GM15510 (cell line): Measurements from ENCODE around the gene ADIPOQ.

ENCODE experiments used
- POLR2A ChIP-seq: IDR thresholded peaks from 3 replicates; pipeline ENCODE4 v1.6.1; 2011; ENCODE audit warnings: borderline replicate concordance; ENCODE audit not compliant: insufficient read length; ENCODE audit errors: extremely low read depth

ADIPOQ gene

GRCh38 chr3:186896006-186896405 is 53.5 kb downstream of the ADIPOQ start:
- TF ChIP-seq POLR2A: no peak

- TF ChIP-seq POLR2A: no peak
Observed at GRCh38 chr3:186896875-186897274, 54.4 kb downstream of the ADIPOQ start.

- TF ChIP-seq POLR2A: no peak
Observed at GRCh38 chr3:186901135-186901734, 58.7 kb downstream of the ADIPOQ start.

- no peak for TF ChIP-seq POLR2A
Observed at GRCh38 chr3:186902154-186902553, 59.6 kb downstream of the ADIPOQ start.

- no peak for TF ChIP-seq POLR2A
Observed at GRCh38 chr3:186902713-186903112, 60.2 kb downstream of the ADIPOQ start.
